H1 (cell line): Measurements from ENCODE around the gene C14orf119. TPM values are rescaled to one million over a fixed set of nuclear protein-coding genes. Genes with fewer than 3 reads are reported as not detected.

Source experiments
- CTCF ChIA-PET: fragments of 300-600 bp; sonication (Branson Sonifier 250); formaldehyde crosslinking; loops from one replicate; lab custom pipeline; 2021; ENCODE audit not compliant: partially characterized antibody; lab: Charles Lee
- POLR2A ChIA-PET: fragments of 300-600 bp; sonication (Branson Sonifier 250); formaldehyde crosslinking; loops from one replicate; lab custom pipeline; 2021; ENCODE audit warnings: inconsistent platforms; ENCODE audit not compliant: partially characterized antibody; lab: Charles Lee
- DNase-seq, 2 experiments: peaks; one replicate each; pipeline versions ENCODE4 v3.0.0 to v3.0.0-alpha.2; 2010 to 2022; ENCODE audit warnings: low spot score in 2 of 2, low read depth in 1 of 2, mixed read lengths in 1 of 2
- FAIRE-seq: peaks from 2 replicates; lab custom pipeline; 2011; peaks lifted over from hg19 to GRCh38; lab: Jason Lieb, UNC
- H2AFZ ChIP-seq: 2 replicates; pipeline ENCODE4 v1.8.1; 2012; ENCODE audit warnings: low read length, inconsistent platforms
- H2AK5ac ChIP-seq: 2 replicates; pipeline ENCODE4 v1.6.1; 2013; ENCODE audit warnings: low read depth, low read length
- H2BK120ac ChIP-seq: replicated peaks from 2 replicates; pipeline ENCODE3; 2013; ENCODE audit warnings: low read depth, low read length, inconsistent platforms
- H2BK12ac ChIP-seq: 2 replicates; pipeline ENCODE4 v1.6.1; 2013; ENCODE audit warnings: low read depth, low read length
- H2BK15ac ChIP-seq: 2 replicates; pipeline ENCODE4 v1.6.1; 2013; ENCODE audit warnings: low read length
- H2BK20ac ChIP-seq: 2 replicates; pipeline ENCODE4 v1.6.1; 2013; ENCODE audit warnings: low read length
- H2BK5ac ChIP-seq: 2 replicates; pipeline ENCODE4 v1.6.1; 2013; ENCODE audit warnings: low read depth, low read length
- H3K14ac ChIP-seq: 2 replicates; pipeline ENCODE4 v1.6.1; 2013; ENCODE audit warnings: inconsistent platforms; ENCODE audit not compliant: insufficient read length
- H3K18ac ChIP-seq: 2 replicates; pipeline ENCODE4 v1.6.1; 2013; ENCODE audit warnings: low read length; ENCODE audit errors: extremely low read depth
- H3K23ac ChIP-seq: 2 replicates; pipeline ENCODE4 v1.6.1; 2013; ENCODE audit warnings: inconsistent platforms; ENCODE audit not compliant: insufficient read length
- H3K23me2 ChIP-seq: 2 replicates; pipeline ENCODE4 v1.6.1; 2013; ENCODE audit warnings: low read depth, low read length
- H3K27ac ChIP-seq: 2 replicates; pipeline ENCODE4 v1.6.1; 2011; ENCODE audit warnings: low read depth, low read length, inconsistent platforms
- H3K27me3 ChIP-seq, 4 experiments: replicated peaks in 1 of 4; 1 replicate in 1 of 4; 2 replicates in 3 of 4; pipeline versions ENCODE4 v1.6.1 to v1.8.1; 2011 to 2013; ENCODE audit warnings: low read length in 3 of 4, mild to moderate bottlenecking in 3 of 4, inconsistent platforms in 2 of 4, mixed read lengths in 2 of 4, moderate library complexity in 1 of 4; ENCODE audit not compliant: control insufficient read depth in 3 of 4, insufficient read depth in 3 of 4; ENCODE audit errors: extremely low read depth in 1 of 4
- H3K36me3 ChIP-seq, 4 experiments: 2 replicates each; pipeline versions ENCODE4 v1.6.1 to v1.8.1; 2011 to 2013; ENCODE audit warnings: mild to moderate bottlenecking in 4 of 4, low read length in 3 of 4, moderate library complexity in 2 of 4, control low read depth in 1 of 4, inconsistent platforms in 1 of 4; ENCODE audit not compliant: insufficient read depth in 4 of 4, control insufficient read depth in 2 of 4
- H3K4ac ChIP-seq: replicated peaks from 2 replicates; pipeline ENCODE3; 2013; ENCODE audit warnings: low read length, low read depth, mixed read lengths, inconsistent platforms; ENCODE audit not compliant: insufficient read length
- H3K4me1 ChIP-seq, 4 experiments: replicated peaks in 1 of 4; 1 replicate in 1 of 4; 2 replicates in 3 of 4; pipeline versions ENCODE4 v1.6.1 to v1.8.1; 2011 to 2013; ENCODE audit warnings: low read length in 3 of 4, inconsistent platforms in 2 of 4, mixed read lengths in 1 of 4; ENCODE audit not compliant: insufficient read depth in 4 of 4, control insufficient read depth in 3 of 4
- H3K4me2 ChIP-seq, 2 experiments: 2 replicates each; pipeline versions ENCODE4 v1.6.1 to v1.8.1; 2011 to 2013; ENCODE audit warnings: low read depth in 2 of 2, low read length in 2 of 2, control low read depth in 1 of 2, inconsistent platforms in 1 of 2, mild to moderate bottlenecking in 1 of 2; ENCODE audit not compliant: insufficient read depth in 1 of 2
- H3K4me3 ChIP-seq, 4 experiments: fragments of 200-600, 300-600 bp in 1 of 4; sonication (generic), shearing (Covaris generic), sonication (Bioruptor Twin) in 1 of 4; 2 replicates each; pipeline versions ENCODE4 v1.5.1 to v1.8.1; 2011 to 2016; ENCODE audit warnings: low read length in 4 of 4, low read depth in 3 of 4, control low read depth in 2 of 4, inconsistent platforms in 2 of 4, mild to moderate bottlenecking in 2 of 4, mixed read lengths in 1 of 4, moderate library complexity in 1 of 4; ENCODE audit not compliant: insufficient read depth in 2 of 4; ENCODE audit errors: extremely low read depth in 1 of 4
- H3K56ac ChIP-seq: replicated peaks from 2 replicates; pipeline ENCODE3; 2013; ENCODE audit warnings: low read depth, mild to moderate bottlenecking, mixed read lengths, low read length, inconsistent platforms; ENCODE audit not compliant: insufficient read length
- H3K79me1 ChIP-seq: 2 replicates; pipeline ENCODE4 v1.6.1; 2013; ENCODE audit warnings: low read depth, low read length, control low read depth
- H3K79me2 ChIP-seq, 2 experiments: 2 replicates each; pipeline versions ENCODE4 v1.6.1 to v1.8.1; 2012 to 2013; ENCODE audit warnings: low read length in 2 of 2, mild to moderate bottlenecking in 2 of 2, inconsistent platforms in 1 of 2; ENCODE audit not compliant: insufficient read depth in 2 of 2, control insufficient read depth in 1 of 2
- H3K9ac ChIP-seq, 4 experiments: replicated peaks in 1 of 4; 1 replicate in 1 of 4; 2 replicates in 3 of 4; pipeline versions ENCODE4 v1.6.1 to v1.8.1; 2011 to 2013; ENCODE audit warnings: low read depth in 3 of 4, low read length in 3 of 4, control low read depth in 2 of 4, mild to moderate bottlenecking in 2 of 4, moderate library complexity in 2 of 4, inconsistent platforms in 1 of 4; ENCODE audit errors: extremely low read depth in 1 of 4
- H3K9me3 ChIP-seq, 2 experiments: 2 replicates each; pipeline versions ENCODE4 v1.6.1 to v1.8.1; 2012 to 2013; ENCODE audit warnings: mild to moderate bottlenecking in 2 of 2, moderate library complexity in 2 of 2, control low read depth in 1 of 2, inconsistent platforms in 1 of 2, low read depth in 1 of 2, low read length in 1 of 2, mixed read lengths in 1 of 2; ENCODE audit not compliant: insufficient read depth in 2 of 2
- H4K20me1 ChIP-seq, 2 experiments: replicated peaks in 1 of 2; 2 replicates each; pipeline versions ENCODE3 to v1.8.1; 2011 to 2013; ENCODE audit warnings: inconsistent platforms in 2 of 2, low read length in 2 of 2, mild to moderate bottlenecking in 1 of 2; ENCODE audit not compliant: insufficient read depth in 2 of 2, control insufficient read depth in 1 of 2
- H4K5ac ChIP-seq: 2 replicates; pipeline ENCODE4 v1.6.1; 2013; ENCODE audit warnings: low read length, low read depth, mixed read lengths, inconsistent platforms; ENCODE audit not compliant: insufficient read length
- H4K8ac ChIP-seq: 2 replicates; pipeline ENCODE4 v1.8.0; 2013; ENCODE audit warnings: mild to moderate bottlenecking, moderate library complexity, low read length, inconsistent platforms; ENCODE audit not compliant: insufficient read depth; ENCODE audit errors: extremely low read depth
- H4K91ac ChIP-seq: replicated peaks from 2 replicates; pipeline ENCODE3; 2013; ENCODE audit warnings: low read length, mixed read lengths, inconsistent platforms; ENCODE audit not compliant: insufficient read length
- CHD2 ChIP-seq: IDR thresholded peaks from 2 replicates; pipeline ENCODE4 v1.6.1; 2012; ENCODE audit warnings: low read length, improper control_type of control experiment
- CREB1 ChIP-seq: IDR thresholded peaks from 2 replicates; pipeline ENCODE4 v1.6.1; 2012; ENCODE audit warnings: inconsistent platforms
- KDM1A ChIP-seq: fragments of 200-600, 300-600 bp; sonication (generic); IDR thresholded peaks from 2 replicates; pipeline ENCODE4 v1.7.1; 2016; ENCODE audit warnings: mild to moderate bottlenecking, low read length, borderline replicate concordance
- NRF1 ChIP-seq: IDR thresholded peaks from 2 replicates; pipeline ENCODE4 v1.6.1; 2011; ENCODE audit warnings: mild to moderate bottlenecking, low read depth, low read length, improper control_type of control experiment
- PHF8 ChIP-seq: fragments of 200-600 bp; sonication (generic); conservative IDR thresholded peaks from 2 replicates; pipeline ENCODE4 v1.7.1; 2012; ENCODE audit warnings: low read depth, mild to moderate bottlenecking, inconsistent platforms, low read length, moderate library complexity
- POU5F1 ChIP-seq: IDR thresholded peaks from 2 replicates; pipeline ENCODE4 v1.6.1; 2011; ENCODE audit warnings: low read depth, mild to moderate bottlenecking, low read length, moderate library complexity
- SIRT6 ChIP-seq: IDR thresholded peaks from one replicate; pipeline ENCODE4 v1.7.1; 2012; ENCODE audit warnings: low read length, inconsistent platforms
- TAF1 ChIP-seq: IDR thresholded peaks from 2 replicates; pipeline ENCODE4 v1.6.1; 2011; ENCODE audit warnings: mild to moderate bottlenecking, low read depth, low read length
- TBP ChIP-seq: IDR thresholded peaks from 2 replicates; pipeline ENCODE4 v1.6.1; 2011; ENCODE audit warnings: low read depth, low read length, improper control_type of control experiment
- USF2 ChIP-seq: IDR thresholded peaks from 2 replicates; pipeline ENCODE4 v1.6.1; 2011; ENCODE audit warnings: low read length, improper control_type of control experiment
- WGBS, 2 experiments: shearing (Covaris generic) in 1 of 2; methylation state at CpG; one replicate each; pipeline versions ENCODE4 v1.1.6 to v1.1.7; 2013 to 2015; ENCODE audit warnings: low lambda C conversion rate in 2 of 2, mixed read lengths in 2 of 2, inconsistent platforms in 1 of 2, low coverage in 1 of 2, missing lambda C conversion rate in 1 of 2; ENCODE audit not compliant: insufficient replicate concordance in 2 of 2, insufficient coverage in 1 of 2, insufficient read length in 1 of 2; ENCODE audit errors: extremely low coverage in 1 of 2, missing lambda C conversion rate in 1 of 2; 5-methylcytosine and 5-hydroxymethylcytosine counted together
- polyA plus RNA-seq, 7 experiments: library from polyadenylated mRNA; depleted of rRNA in 3 of 7; stranded (reverse) in 5 of 7; unstranded in 2 of 7; fragments of >200 nt in 5 of 7; fragments of 200-250 nt in 2 of 7; gene quantifications; 1 replicate in 5 of 7; 2 replicates in 1 of 7; 4 replicates in 1 of 7; pipeline versions ENCODE4 v1.2.1 to v1.2.3, GENCODE V29; 2011 to 2013; ENCODE audit warnings: missing spikeins in 2 of 7, mixed read lengths in 2 of 7
- total RNA-seq: library from RNA; stranded (reverse); fragmentation: NEBNext Ultra II Directional; extraction: Animal tissue kit (Norgen Biotek cat#: 25700); gene quantifications from 2 replicates; pipeline ENCODE4 v1.2.1, GENCODE V29; 2021

C14orf119 gene
- total and polyA plus RNA-seq, 2 of the 8 experiments (the other 6 are each of a cell fraction or from before 2014, with no cell fraction given) = 78.1 to 94.0 TPM

- Histone ChIP-seq H2BK20ac (no peak overlapping the region), H2BK12ac (no peak overlapping the region), H4K20me1 (peaks cover 0 to 5% of the 10 kb centered on the region in 2 experiments), H2AFZ (no peak overlapping the region), H3K23ac (no peak overlapping the region), H3K4me2 (no peak overlapping the region), H3K4ac (no peak overlapping the region), H3K4me3 (no peak overlapping the region), H4K8ac (no peak overlapping the region), H3K27ac (no peak overlapping the region), H3K14ac (no peak overlapping the region), H2BK15ac (no peak overlapping the region), H3K9ac (no peak overlapping the region), H4K5ac (no peak overlapping the region), H3K56ac (no peak overlapping the region), H3K4me1 (peaks cover 4 to 13% (median 5%) of the 10 kb centered on the region in 4 experiments; a peak in 6 of 7 replicates), H3K18ac (no peak overlapping the region), H2BK120ac (no peak overlapping the region), H3K36me3 (peaks cover 8 to 17% (median 10%) of the 10 kb centered on the region in 4 experiments; a peak in 7 of 8 replicates), H2AK5ac (no peak overlapping the region), H3K27me3 (no peaks in the 10 kb centered on the region; a peak in 2 of 7 replicates), H4K91ac (no peak overlapping the region), H3K79me2 (peaks cover 3 to 23% of the 10 kb centered on the region in 2 experiments; a peak in 3 of 4 replicates), H3K9me3 (no peaks in the 10 kb centered on the region), H3K79me1 (peaks cover 8% of the 10 kb centered on the region), H2BK5ac (no peak overlapping the region), H3K23me2 (no peaks in the 10 kb centered on the region)
- ChIA-PET CTCF (interaction anchor here (1.0 to 4.4 kb wide), 9 partner anchors 11 to 275 kb away, joined by 3 to 33 read pairs (median 4); partner anchors contain the start of gene CMTM5), POLR2A (interaction anchor here (0.7 to 1.6 kb wide), 6 partner anchors 9 to 45 kb away, joined by 3 to 5 read pairs (median 4); no protein-coding TSS in a partner anchor)
- DNase-seq (no peak), FAIRE-seq (no peak)
- WGBS, 2 experiments = 85% methylated on average over 6 of the region's 6 CpGs; no CpG with 5 or more reads in 1 of the 2 experiments
- TF ChIP-seq POU5F1 (no peak), CHD2 (no peak), CREB1 (no peak), SIRT6 (no peak), NRF1 (no peak), KDM1A (no peak), USF2 (no peak), TAF1 (no peak), PHF8 (no peak), TBP (no peak)
These were observed 6.1 kb downstream of the C14orf119 start for GRCh38 chr14:23101213-23101970.
